CD4-positive, alpha-beta memory T cell (primary cell): Measurements from ENCODE around the gene P3H2. TPM values are rescaled to one million over a fixed set of nuclear protein-coding genes. Genes with fewer than 3 reads are reported as not detected.

ENCODE experiments used
- CTCF ChIA-PET: fragments of 350-600 bp; sonication (Branson Sonifier 250); formaldehyde crosslinking; loops from one replicate; lab custom pipeline; 2021; ENCODE audit warnings: inconsistent platforms; ENCODE audit not compliant: partially characterized antibody; lab: Charles Lee
- POLR2A ChIA-PET: fragments of 350-600 bp; sonication (Branson Sonifier 250); formaldehyde crosslinking; loops from one replicate; lab custom pipeline; 2021; ENCODE audit not compliant: partially characterized antibody; lab: Charles Lee
- DNase-seq, 5 donors: peaks; one replicate each; pipeline versions ENCODE4 v3.0.0 to v3.0.0-alpha.2; 2020 to 2022; ENCODE audit warnings: mixed read lengths in 1 of 5
- H3K27ac ChIP-seq: one replicate; pipeline ENCODE4 v1.7.0; 2013; ENCODE audit warnings: low read depth, low read length
- H3K27me3 ChIP-seq: 2 replicates; pipeline ENCODE4 v1.7.0; 2013; ENCODE audit warnings: mild to moderate bottlenecking, low read length, moderate library complexity; ENCODE audit not compliant: insufficient read depth
- H3K36me3 ChIP-seq: 2 replicates; pipeline ENCODE4 v1.7.0; 2013; ENCODE audit warnings: mild to moderate bottlenecking, low read length, moderate library complexity; ENCODE audit not compliant: insufficient read depth
- H3K4me1 ChIP-seq: 2 replicates; pipeline ENCODE4 v1.7.0; 2013; ENCODE audit warnings: mild to moderate bottlenecking, low read length, moderate library complexity; ENCODE audit not compliant: insufficient read depth
- H3K4me3 ChIP-seq, 2 donors: one replicate each; pipeline ENCODE4 v1.7.0; 2013; ENCODE audit warnings: low read length in 2 of 2, mild to moderate bottlenecking in 1 of 2
- H3K9me3 ChIP-seq, 2 donors: one replicate each; pipeline ENCODE4 v1.7.0; 2013; ENCODE audit warnings: low read length in 2 of 2, control low read depth in 1 of 2; ENCODE audit not compliant: control insufficient read depth in 1 of 2
- H3K27ac Mint-ChIP-seq, 7 donors: one replicate each; pipeline ENCODE4 v1.8.0; 2020 to 2021; ENCODE audit warnings: mixed read lengths in 7 of 7, mild to moderate bottlenecking in 6 of 7, inconsistent platforms in 3 of 7, moderate library complexity in 3 of 7
- H3K27me3 Mint-ChIP-seq, 2 donors: one replicate each; pipeline ENCODE4 v1.8.0; 2020 to 2021; ENCODE audit warnings: mixed read lengths in 2 of 2
- H3K36me3 Mint-ChIP-seq, 2 donors: one replicate each; pipeline ENCODE4 v1.8.0; 2020 to 2021; ENCODE audit warnings: mixed read lengths in 2 of 2, inconsistent platforms in 1 of 2, mild to moderate bottlenecking in 1 of 2
- H3K4me1 Mint-ChIP-seq, 4 donors: one replicate each; pipeline ENCODE4 v1.8.0; 2020 to 2021; ENCODE audit warnings: mixed read lengths in 4 of 4, mild to moderate bottlenecking in 1 of 4
- H3K4me3 Mint-ChIP-seq, 8 donors: one replicate each; pipeline ENCODE4 v1.8.0; 2020 to 2021; ENCODE audit warnings: mixed read lengths in 8 of 8, mild to moderate bottlenecking in 7 of 8, moderate library complexity in 6 of 8, inconsistent platforms in 3 of 8
- H3K9me3 Mint-ChIP-seq, 8 donors: one replicate each; pipeline ENCODE4 v1.8.0; 2020 to 2021; ENCODE audit warnings: mixed read lengths in 8 of 8, mild to moderate bottlenecking in 5 of 8, inconsistent platforms in 3 of 8, moderate library complexity in 1 of 8
- intact Hi-C: fragments of 100-400 bp; cut with micrococcal nuclease; formaldehyde crosslinking; loops from one replicate; pipeline ENCODE4 v1.15.1; 2023
- polyA plus RNA-seq, 2 donors: library from polyadenylated mRNA; unstranded; fragments of 300-500 nt; fragmentation: Illumina TruSeq; gene quantifications; one replicate each; pipeline ENCODE4 v1.2.3, GENCODE V29; 2021
- total RNA-seq, 2 experiments: library from RNA; stranded (reverse); gene quantifications; one replicate each; pipeline ENCODE4 v1.2.3, GENCODE V29; 2021

P3H2 gene
- total and polyA plus RNA-seq, 4 experiments from 2014 or later: not detected

DNA sequence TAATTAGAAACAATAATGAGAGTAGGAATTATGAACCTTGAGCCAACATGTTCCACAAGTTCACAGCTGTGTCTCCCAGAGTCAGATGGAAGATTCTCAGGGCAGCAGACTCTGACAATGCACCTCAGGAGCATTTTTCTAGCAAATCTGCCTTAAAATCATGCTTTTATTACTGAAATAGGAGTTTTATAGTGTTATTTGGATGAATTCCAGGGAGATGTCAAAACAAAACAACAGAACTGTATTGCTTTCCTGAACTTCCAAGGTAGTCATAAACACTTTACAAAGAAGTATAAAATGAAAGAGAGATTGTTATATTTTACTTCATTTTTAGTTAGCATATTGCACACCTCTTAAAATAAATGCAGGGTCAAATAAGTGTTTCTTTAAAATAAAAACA, 77.0 kb downstream of the P3H2 start:
- no peak for DNase-seq
- H3K9me3 Mint-ChIP-seq: peaks cover 0 to 3% (median 0%) of the 10 kb centered on the region in 8 donors
- intact Hi-C loops: no loop called here
- Histone ChIP-seq H3K4me3 (no peak overlapping the region), H3K27me3 (no peaks in the 10 kb centered on the region), H3K36me3 (no peaks in the 10 kb centered on the region), H3K4me1 (no peaks in the 10 kb centered on the region), H3K27ac (no peak overlapping the region), H3K9me3 (no peaks in the 10 kb centered on the region)
- CTCF ChIA-PET: no interaction called here
- H3K27me3 Mint-ChIP-seq: peaks cover 5 to 6% of the 10 kb centered on the region in 2 donors
- POLR2A ChIA-PET: no interaction called here
- no peaks in the 10 kb centered on the region for H3K36me3 Mint-ChIP-seq
- H3K27ac Mint-ChIP-seq: no peak overlapping the region
- H3K4me3 Mint-ChIP-seq: no peak overlapping the region
- no peaks in the 10 kb centered on the region for H3K4me1 Mint-ChIP-seq

DNA sequence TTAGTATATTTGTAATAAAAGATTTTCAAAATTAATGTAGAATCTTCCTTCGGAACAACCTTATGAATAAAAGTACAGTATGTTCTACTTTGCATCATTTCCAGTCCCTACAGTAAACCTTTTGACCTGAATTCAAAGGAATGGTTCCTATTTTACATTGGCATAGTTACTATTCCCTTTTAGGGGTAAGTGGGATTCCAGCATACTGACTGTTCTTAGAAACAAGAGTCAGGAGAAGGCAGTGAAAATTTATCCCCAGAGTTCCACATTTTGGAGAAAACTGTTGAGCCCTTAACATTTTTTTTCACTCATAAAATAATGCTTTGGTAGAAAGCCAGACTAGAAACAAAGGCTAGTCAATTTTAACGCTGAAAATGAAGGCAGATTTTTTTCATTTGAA, 78.1 kb downstream of the P3H2 start:
- intact Hi-C loops: no loop called here
- no peaks in the 10 kb centered on the region for H3K27me3 ChIP-seq
- H3K4me3 ChIP-seq: no peak overlapping the region
- DNase-seq: no peak
- H3K4me3 Mint-ChIP-seq: no peak overlapping the region
- H3K27ac ChIP-seq: no peak overlapping the region
- peaks cover 0 to 3% (median 0%) of the 10 kb centered on the region in 8 donors for H3K9me3 Mint-ChIP-seq
- no peaks in the 10 kb centered on the region for H3K4me1 ChIP-seq
- H3K27ac Mint-ChIP-seq: no peak overlapping the region
- no peaks in the 10 kb centered on the region for H3K36me3 ChIP-seq
- H3K4me1 Mint-ChIP-seq: no peaks in the 10 kb centered on the region
- CTCF ChIA-PET: no interaction called here
- no peaks in the 10 kb centered on the region for H3K36me3 Mint-ChIP-seq
- H3K9me3 ChIP-seq: no peaks in the 10 kb centered on the region
- POLR2A ChIA-PET: no interaction called here
- peaks cover 5 to 6% of the 10 kb centered on the region in 2 donors for H3K27me3 Mint-ChIP-seq

DNA sequence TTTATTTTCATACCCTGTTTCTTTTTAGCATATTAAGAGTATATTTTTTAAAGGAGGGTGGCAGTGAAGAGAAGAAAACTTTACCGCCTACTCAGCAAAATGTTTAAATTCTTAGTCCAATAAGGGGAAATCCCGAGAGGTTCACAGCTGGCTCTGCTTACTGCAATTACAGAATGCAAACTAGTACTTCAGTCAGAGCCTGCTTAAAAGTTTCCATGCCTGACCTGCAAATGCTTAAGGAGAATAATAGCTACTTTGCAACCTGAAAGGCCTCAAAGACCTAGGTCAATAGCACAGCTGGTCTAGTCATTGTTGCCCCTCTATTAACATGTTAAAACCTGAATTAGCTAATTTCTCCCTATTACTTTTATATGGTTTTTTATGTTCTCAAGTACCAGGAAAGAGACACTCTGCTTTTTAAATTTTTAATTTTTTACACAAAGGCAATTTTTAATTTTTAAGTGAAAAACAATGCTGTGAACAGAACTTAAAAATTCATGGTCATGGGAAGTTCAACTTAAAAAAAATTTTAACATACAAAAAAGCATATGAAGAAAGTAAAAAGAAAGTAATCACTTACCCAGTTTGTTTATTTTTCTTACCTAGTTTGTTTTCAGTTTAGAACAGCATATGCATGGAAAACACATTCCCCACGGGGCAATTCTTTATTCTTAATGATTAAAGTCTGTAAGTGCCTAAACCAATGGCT, 79.2 kb downstream of the P3H2 start:
- DNase-seq: no peak
- H3K9me3 Mint-ChIP-seq: peaks cover 0 to 3% (median 0%) of the 10 kb centered on the region in 8 donors
- H3K27ac Mint-ChIP-seq: no peak overlapping the region
- Histone ChIP-seq H3K27me3 (no peaks in the 10 kb centered on the region), H3K36me3 (no peaks in the 10 kb centered on the region), H3K27ac (no peak overlapping the region), H3K9me3 (no peaks in the 10 kb centered on the region), H3K4me3 (no peak overlapping the region), H3K4me1 (no peaks in the 10 kb centered on the region)
- intact Hi-C loops: no loop called here
- ChIA-PET POLR2A (no interaction called here), CTCF (interaction anchor here (0.7 kb wide), 1 partner anchor 12 kb away, joined by 3 read pairs; no protein-coding TSS in a partner anchor)
- no peaks in the 10 kb centered on the region for H3K4me1 Mint-ChIP-seq
- H3K27me3 Mint-ChIP-seq: peaks cover 3 to 6% of the 10 kb centered on the region in 2 donors
- H3K4me3 Mint-ChIP-seq: no peak overlapping the region
- H3K36me3 Mint-ChIP-seq: no peaks in the 10 kb centered on the region

DNA sequence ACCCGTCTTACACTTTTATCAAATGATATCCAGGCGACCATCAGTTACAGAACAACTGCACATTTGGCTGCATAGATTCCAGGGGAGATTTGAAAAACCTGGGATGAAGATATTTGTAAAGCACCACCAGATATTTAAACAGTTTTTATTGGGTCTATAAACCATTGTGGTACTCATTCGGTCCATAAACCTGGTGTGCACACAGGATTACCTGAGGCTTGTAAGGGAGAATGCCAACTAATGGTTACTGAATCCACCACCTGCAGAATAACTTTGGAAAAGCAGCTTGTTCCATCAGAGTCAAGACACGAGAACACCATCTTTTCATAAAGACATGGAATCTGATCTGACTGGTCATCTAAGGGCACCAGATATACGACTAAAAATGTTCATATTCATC, 80.6 kb downstream of the P3H2 start:
- intact Hi-C loops: no loop called here
- no peaks in the 10 kb centered on the region for H3K4me1 ChIP-seq
- CTCF ChIA-PET: no interaction called here
- POLR2A ChIA-PET: no interaction called here
- no peak overlapping the region for H3K4me3 ChIP-seq
- Mint-ChIP-seq H3K36me3 (no peaks in the 10 kb centered on the region), H3K27me3 (peaks cover 6% of the 10 kb centered on the region in 2 donors), H3K27ac (no peak overlapping the region), H3K4me1 (no peaks in the 10 kb centered on the region), H3K4me3 (no peak overlapping the region), H3K9me3 (no peaks in the 10 kb centered on the region)
- H3K36me3 ChIP-seq: no peaks in the 10 kb centered on the region
- no peak for DNase-seq
- no peaks in the 10 kb centered on the region for H3K9me3 ChIP-seq
- no peak overlapping the region for H3K27ac ChIP-seq
- no peaks in the 10 kb centered on the region for H3K27me3 ChIP-seq

DNA sequence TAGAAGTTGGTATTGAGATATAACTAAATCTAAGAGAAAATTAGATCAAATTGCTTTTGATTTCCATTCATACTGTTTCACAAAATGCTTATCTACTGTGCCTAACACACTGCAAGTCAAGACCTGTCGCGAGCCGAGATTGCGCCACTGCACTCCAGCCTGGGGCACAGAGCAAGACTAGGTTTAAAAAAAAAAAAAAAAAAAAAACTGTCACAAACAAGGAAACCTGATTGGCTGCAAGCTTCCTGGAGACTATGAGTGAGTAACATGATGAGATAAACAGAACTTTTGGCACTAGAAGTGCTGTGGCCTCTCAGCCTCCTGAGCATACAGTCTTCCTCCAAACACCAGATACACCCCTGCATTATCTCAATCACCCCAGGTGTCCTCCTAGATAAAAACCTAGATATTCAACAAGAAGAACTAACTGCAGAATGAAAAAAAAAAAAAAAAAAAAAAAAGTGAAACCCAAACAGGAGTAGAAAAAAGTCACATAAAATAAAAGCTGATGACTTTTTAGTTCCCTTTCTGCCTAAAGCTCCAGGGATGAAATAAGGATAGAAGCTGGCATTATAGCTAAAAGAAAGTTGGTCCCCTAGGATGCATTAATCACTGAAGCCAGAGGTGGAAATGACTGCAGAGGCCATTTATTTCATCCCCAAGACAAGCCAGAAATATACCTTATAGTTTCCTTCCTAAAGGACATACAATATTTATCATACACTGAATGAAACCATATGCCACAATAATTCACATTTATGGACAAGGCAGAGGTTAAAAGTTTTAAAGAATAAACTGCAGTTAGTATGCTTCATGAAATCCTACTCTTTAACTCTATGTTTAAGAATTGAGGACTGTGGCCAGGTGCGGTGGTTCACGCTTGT, 82.4 kb downstream of the P3H2 start:
- H3K27me3 ChIP-seq: no peaks in the 10 kb centered on the region
- no peaks in the 10 kb centered on the region for H3K36me3 Mint-ChIP-seq
- H3K27ac Mint-ChIP-seq: no peak overlapping the region
- H3K9me3 Mint-ChIP-seq: no peaks in the 10 kb centered on the region
- peaks cover 6% of the 10 kb centered on the region in 2 donors for H3K27me3 Mint-ChIP-seq
- H3K27ac ChIP-seq: no peak overlapping the region
- intact Hi-C loops: no loop called here
- no peaks in the 10 kb centered on the region for H3K4me1 Mint-ChIP-seq
- H3K4me3 Mint-ChIP-seq: no peak overlapping the region
- ChIA-PET CTCF (interaction anchor here (0.7 kb wide), 1 partner anchor 13 kb away, joined by 3 read pairs; no protein-coding TSS in a partner anchor), POLR2A (no interaction called here)
- no peak for DNase-seq
- H3K4me1 ChIP-seq: no peaks in the 10 kb centered on the region
- no peak overlapping the region for H3K4me3 ChIP-seq
- no peaks in the 10 kb centered on the region for H3K9me3 ChIP-seq
- H3K36me3 ChIP-seq: no peaks in the 10 kb centered on the region

DNA sequence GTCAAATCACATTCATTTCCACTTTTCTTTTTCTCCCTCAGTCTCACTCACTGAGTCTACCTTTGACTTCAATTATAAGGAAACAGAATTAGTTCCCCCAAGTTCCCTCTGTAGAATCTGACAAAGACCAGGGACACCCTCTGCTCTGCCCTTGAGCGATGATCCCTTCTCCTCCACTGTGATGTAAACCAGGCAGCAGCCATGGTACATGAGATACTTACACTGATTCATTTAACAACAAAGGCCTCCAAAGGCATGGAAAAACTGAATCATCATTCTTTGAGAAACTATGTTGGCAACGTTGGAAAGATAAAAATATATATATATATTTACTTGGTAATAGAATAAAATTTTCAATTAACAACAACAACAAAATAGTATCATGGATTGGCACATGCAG, 84.1 kb downstream of the P3H2 start:
- no peak overlapping the region for H3K4me3 Mint-ChIP-seq
- POLR2A ChIA-PET: no interaction called here

DNA sequence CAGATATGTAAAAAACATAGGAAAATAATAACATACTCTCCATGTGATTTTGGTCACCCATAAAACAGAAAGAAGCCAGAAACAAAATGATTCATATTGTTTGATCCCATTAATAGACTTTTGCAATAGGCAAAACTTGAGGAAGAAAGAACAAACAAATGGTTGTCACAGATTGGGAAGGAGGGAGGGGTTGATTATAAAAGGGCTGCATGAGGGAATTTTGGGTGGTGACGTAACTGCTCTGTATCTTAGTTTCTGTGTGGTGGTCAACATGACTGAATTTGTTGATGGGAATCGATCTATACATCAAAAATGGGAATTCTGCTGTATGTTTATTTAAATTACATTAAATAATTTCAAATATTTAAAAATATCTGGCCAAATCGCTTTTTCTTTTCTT, 86.3 kb downstream of the P3H2 start:
- CTCF ChIA-PET: no interaction called here
- no peak overlapping the region for H3K27ac Mint-ChIP-seq

More for the DNA sequence above, 84.1 kb downstream of the P3H2 start:
- H3K36me3 ChIP-seq: no peaks in the 10 kb centered on the region
- intact Hi-C loops: no loop called here
- DNase-seq: no peak
- H3K9me3 Mint-ChIP-seq: no peaks in the 10 kb centered on the region
- no peak overlapping the region for H3K27ac Mint-ChIP-seq
- peaks cover 0 to 1% (median 0%) of the 10 kb centered on the region in 4 donors for H3K4me1 Mint-ChIP-seq
- H3K27me3 Mint-ChIP-seq: peaks cover 3% of the 10 kb centered on the region in 2 donors
- CTCF ChIA-PET: no interaction called here
- H3K36me3 Mint-ChIP-seq: no peaks in the 10 kb centered on the region
- H3K27ac ChIP-seq: no peak overlapping the region
- H3K4me1 ChIP-seq: no peaks in the 10 kb centered on the region
- H3K4me3 ChIP-seq: no peak overlapping the region
- no peaks in the 10 kb centered on the region for H3K27me3 ChIP-seq
- no peaks in the 10 kb centered on the region for H3K9me3 ChIP-seq

More for the DNA sequence above, 86.3 kb downstream of the P3H2 start:
- Histone ChIP-seq H3K36me3 (no peaks in the 10 kb centered on the region), H3K9me3 (no peaks in the 10 kb centered on the region), H3K4me1 (no peaks in the 10 kb centered on the region), H3K27me3 (no peaks in the 10 kb centered on the region), H3K4me3 (no peak overlapping the region), H3K27ac (no peak overlapping the region)
- peaks cover 3% of the 10 kb centered on the region in 2 donors for H3K27me3 Mint-ChIP-seq
- H3K36me3 Mint-ChIP-seq: no peaks in the 10 kb centered on the region
- intact Hi-C loops: no loop called here
- peaks cover 0 to 1% (median 0%) of the 10 kb centered on the region in 4 donors for H3K4me1 Mint-ChIP-seq
- no peak overlapping the region for H3K4me3 Mint-ChIP-seq
- no peaks in the 10 kb centered on the region for H3K9me3 Mint-ChIP-seq
- POLR2A ChIA-PET: no interaction called here
- DNase-seq: no peak
